Measurements from ENCODE around the gene GBP5.
"Not testable (repeated sequence)": the region's sequence is repeated elsewhere in the genome, so short reads cannot be mapped to it uniquely, and the experiment has no call there.

Gene GBP5

GRCh38 chr1:89306273-89306672 lies 33.6 kb upstream of the GBP5 start:
- in situ Hi-C loops (cut with MboI; ENCODE audit: low sequenced_read_pairs, unreplicated experiment), result no loop called here
- DNase-seq (ENCODE audit: low spot score), result no peak
- no peak for TF ChIP-seq CTCF (IDR thresholded peaks at IDR 0.05; ENCODE audit: borderline replicate concordance, control extremely low read depth, extremely low read depth, insufficient read depth, missing control alignments)

GRCh38 chr1:89305493-89305892 lies 32.8 kb upstream of the GBP5 start:
- in situ Hi-C loops (cut with MboI; ENCODE audit: low sequenced_read_pairs, unreplicated experiment), result no loop called here

GRCh38 chr1:89304572-89305230 lies 32.0 kb upstream of the GBP5 start:
- in situ Hi-C loops (cut with MboI; ENCODE audit: low sequenced_read_pairs, unreplicated experiment), result no loop called here
- TF ChIP-seq CTCF (IDR thresholded peaks at IDR 0.05; ENCODE audit: borderline replicate concordance, control extremely low read depth, extremely low read depth, insufficient read depth, missing control alignments), result no peak
- no peak for DNase-seq (ENCODE audit: low spot score)

More at GRCh38 chr1:89305493-89305892, 32.8 kb upstream of the GBP5 start:
- no peak for TF ChIP-seq CTCF (IDR thresholded peaks at IDR 0.05; ENCODE audit: borderline replicate concordance, control extremely low read depth, extremely low read depth, insufficient read depth, missing control alignments)
- DNase-seq (ENCODE audit: low spot score), result no peak

GRCh38 chr1:89302697-89303332 lies 30.2 kb upstream of the GBP5 start:
- DNase-seq (ENCODE audit: low spot score), result no peak
- no peak for TF ChIP-seq CTCF (IDR thresholded peaks at IDR 0.05; ENCODE audit: borderline replicate concordance, control extremely low read depth, extremely low read depth, insufficient read depth, missing control alignments)
- in situ Hi-C loops (cut with MboI; ENCODE audit: low sequenced_read_pairs, unreplicated experiment), result no loop called here

- in situ Hi-C loops (cut with MboI; ENCODE audit: low sequenced_read_pairs, unreplicated experiment), result not testable (repeated sequence)
- DNase-seq (ENCODE audit: low spot score), result peak; percentile 31
These were observed 27.2 kb upstream of the GBP5 start for GRCh38 chr1:89299739-89300463.

- no peak for DNase-seq (ENCODE audit: low spot score)
These were observed 25.8 kb upstream of the GBP5 start for GRCh38 chr1:89298461-89298860.

More at GRCh38 chr1:89298461-89298860, 25.8 kb upstream of the GBP5 start:
- no peak for TF ChIP-seq CTCF (IDR thresholded peaks at IDR 0.05; ENCODE audit: borderline replicate concordance, control extremely low read depth, extremely low read depth, insufficient read depth, missing control alignments)
- in situ Hi-C loops (cut with MboI; ENCODE audit: low sequenced_read_pairs, unreplicated experiment), result no loop called here

All from GM13976 (cell line).